Measurements from ENCODE around the gene PMVK.
"Not testable (repeated sequence)": the region's sequence is repeated elsewhere in the genome, so short reads cannot be mapped to it uniquely, and the experiment has no call there.

The PMVK gene

DNA sequence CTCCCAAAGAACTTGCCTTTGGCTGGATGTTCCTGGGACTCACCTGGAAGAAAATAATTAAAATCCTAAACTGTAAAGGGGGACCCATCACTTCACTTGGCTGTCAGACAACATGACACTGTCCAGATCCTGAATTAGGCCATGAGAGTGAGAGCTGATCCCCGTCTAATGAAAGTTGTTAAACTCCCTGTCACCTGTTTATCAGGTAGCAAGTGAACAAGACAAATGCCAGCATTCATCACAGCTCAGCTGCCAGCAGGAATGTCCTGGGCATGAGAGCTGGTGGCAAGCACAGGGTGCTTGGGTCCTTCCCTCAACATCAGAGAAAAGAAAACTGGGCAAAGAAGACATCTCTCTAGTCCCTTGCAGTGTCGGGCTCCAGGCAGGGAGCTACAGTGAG, 23.8 kb downstream of the PMVK start:
- no peak for DNase-seq (ENCODE audit: low read depth)

DNA sequence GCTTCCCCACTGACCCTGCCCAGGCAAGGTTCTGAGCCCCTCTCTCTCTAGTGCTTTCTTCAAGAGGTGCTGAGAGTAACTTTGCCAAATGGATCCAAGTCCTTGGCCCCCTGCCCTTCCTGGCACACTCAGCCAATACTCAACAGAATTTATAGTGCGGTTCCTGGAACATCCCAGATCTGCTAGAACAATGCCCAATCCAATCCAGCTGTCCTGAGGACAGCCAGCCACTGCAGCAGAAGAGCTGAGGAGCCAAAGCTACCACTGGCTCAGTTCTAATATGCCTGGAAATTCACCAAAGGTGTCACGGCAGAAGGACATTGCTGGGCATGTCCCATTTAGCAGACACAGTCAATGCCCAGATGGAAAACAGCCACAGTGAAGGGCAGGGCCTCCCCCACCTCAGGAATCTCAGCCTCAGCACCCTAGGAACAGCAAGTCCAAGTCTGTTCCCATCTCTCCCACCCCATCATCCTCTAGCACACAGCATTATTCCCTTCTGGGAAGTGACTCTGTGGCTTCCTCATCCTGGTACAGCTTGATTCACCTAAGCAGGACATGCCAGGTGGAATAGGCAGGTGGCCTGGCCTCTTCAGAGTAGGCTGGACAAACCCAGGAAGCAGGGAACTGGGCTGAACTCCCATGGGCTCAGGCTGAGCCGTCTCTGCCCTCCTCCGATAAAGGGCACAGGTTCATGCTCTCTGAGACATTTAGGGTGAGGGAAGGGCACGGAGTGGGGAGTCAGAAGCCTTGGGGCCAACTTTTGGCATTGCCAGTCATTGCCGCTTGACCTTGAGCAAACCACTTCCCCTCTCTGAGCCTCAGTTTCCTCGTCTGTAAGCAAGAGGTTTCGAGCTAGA, 24.6 kb downstream of the PMVK start:
- no peak for DNase-seq (ENCODE audit: low read depth)

DNA sequence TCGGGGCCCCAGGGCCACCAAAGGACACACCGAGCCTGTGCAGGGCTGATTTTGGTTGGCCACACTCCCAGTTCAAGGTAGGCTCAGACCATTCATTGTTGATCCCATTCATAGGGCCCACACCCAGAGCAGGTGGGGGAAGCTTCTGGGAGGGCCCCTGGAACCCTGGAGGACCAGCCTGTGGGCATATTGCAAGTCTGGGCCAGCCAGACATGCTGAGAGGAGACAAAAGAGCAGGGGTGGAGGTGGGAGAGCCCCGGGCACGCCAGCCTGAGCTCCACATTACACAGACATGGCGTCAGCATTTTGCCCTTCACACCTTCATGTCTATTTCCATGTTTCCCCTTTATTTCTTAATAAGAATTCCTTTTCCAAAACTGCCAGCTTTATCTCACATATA, 25.7 kb downstream of the PMVK start:
- DNase-seq (ENCODE audit: low read depth), result no peak

- no peak for DNase-seq (ENCODE audit: low read depth)
These were observed 27.6 kb downstream of the PMVK start for GRCh38 chr1:154908937-154909336.

DNA sequence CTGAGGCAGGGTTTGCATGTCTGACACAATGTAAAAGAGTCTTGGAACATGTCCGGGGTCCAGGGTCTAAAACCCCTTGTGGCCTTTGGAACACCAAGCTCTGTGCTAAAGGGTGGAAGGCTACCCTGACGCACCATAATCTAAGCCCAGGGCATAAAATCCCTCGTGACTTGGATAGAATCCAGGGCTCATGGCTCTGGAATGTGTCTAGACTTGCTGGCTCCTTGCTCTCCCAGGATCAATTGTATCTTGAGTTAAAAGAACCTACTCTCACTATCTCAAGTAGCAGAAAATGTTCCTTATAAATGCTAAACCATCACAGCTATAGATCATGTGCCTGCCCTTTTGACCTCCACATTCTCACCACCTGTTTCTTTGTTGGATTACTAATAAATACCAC, 28.4 kb downstream of the PMVK start:
- DNase-seq (ENCODE audit: low read depth), result not testable (repeated sequence)

DNA sequence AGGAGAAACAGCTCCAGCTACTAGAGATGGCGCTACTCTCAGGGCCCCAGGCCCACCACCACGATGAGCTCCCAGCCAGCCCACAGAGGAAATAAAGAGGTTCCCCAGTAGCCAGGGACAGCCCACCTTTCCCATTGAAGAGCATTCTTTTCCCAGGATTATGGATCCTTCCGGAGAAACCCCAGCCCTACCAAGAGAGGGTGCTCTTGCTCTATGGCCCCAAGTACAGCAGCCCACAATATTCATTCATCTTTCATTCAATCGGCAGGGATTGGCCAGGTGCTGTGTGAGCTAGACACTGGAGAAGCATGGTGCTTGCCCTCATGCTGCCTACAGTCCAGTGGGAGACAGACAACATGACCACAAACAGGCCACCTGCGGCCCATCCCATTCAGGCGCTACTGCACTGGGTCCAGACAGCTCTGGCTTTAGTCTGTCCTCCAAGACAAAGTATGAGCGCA, 29.9 kb downstream of the PMVK start:
- no peak for DNase-seq (ENCODE audit: low read depth)

DNA sequence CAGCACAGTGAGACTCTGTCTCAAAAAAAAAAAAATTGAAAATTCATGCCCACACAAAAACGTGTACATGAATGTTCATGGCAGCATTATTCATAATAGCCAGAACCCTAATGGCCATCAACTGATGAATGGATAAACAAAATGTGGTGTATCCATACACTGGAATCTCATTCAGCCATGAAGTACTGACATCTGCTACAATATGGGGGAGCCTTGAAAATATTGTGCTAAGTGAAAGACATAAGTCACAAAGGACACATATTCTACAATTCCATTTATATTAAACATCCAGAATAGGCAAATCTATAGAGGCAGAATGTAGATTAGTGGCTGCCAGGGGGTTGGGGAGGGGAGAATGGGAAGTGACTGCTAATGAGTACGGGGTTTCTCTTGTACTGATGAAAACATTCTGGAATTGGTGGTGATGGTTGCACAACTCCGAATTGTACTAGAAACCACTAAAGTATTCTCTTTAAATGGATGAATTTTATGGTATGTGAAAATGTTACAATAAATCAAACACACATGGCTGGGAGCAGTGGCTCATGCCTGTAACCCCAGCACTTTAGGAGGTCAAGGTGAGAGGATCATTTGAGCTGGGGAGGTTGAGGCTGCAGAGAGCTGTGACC, 33.5 kb downstream of the PMVK start:
- no peak for DNase-seq (ENCODE audit: low read depth)

DNA sequence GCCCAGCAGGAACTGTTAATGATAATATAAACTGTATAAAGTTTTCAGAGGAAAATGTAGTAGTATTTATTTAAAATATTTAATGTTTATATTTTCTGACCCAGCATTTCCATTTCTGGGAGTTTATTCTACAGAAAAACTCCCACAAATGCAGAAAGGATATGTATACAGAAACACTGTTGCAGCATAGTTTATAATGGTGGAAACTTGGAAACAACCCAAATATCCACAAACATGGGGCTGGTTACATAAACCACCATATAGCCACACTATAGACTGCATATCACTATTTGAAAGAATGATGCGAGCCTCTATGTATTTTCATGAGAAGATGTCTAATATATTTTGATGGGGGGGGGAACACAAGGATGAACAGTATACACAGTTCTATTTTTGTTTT, 34.9 kb downstream of the PMVK start:
- DNase-seq (ENCODE audit: low read depth), result no peak

DNA sequence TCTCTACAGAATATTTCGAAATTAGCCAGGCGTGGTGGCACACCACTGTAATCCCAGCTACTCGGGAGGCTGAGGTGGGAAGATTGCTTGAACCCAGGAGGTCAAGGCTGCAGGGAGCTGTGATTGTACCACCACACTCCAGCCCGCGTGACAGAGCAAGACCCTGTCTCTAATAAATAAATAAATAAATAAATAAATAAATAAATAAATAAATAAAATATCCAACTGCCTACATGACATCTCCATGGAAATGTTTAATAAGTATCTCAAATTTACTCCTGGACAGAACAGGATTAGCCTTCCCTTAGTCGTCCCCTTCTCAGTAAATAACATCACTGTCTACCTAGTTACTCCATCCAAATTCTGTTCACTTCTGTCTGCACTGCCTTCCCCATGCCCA, 37.5 kb downstream of the PMVK start:
- DNase-seq (ENCODE audit: low read depth), result no peak

DNA sequence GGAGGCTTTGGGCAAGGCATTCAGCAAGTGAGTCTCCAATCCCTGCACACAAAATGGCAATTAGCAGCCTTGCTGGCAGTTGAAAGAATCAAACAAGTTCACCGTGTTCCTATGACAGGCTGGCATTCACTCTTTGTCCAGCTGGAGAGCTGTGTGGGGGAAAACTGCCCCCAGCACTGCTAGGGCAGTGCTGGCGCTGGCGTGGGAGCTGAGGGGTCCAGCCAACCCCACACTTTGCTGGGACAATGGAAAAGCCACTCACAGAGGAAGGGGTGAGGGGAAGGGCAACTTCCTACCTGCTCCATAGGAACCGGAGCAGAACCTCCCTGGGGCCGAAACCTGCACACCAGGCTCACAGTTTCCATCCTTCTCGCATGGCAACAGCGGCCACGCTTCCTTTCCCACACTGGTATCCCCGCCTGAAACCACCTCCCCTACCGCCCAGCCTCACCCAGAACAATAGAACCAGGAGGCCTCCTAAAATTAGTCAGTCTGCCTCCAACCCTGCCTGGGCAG, 39.7 kb downstream of the PMVK start:
- no peak for DNase-seq (ENCODE audit: low read depth)

GRCh38 chr1:154895798-154896197, 40.7 kb downstream of the PMVK start:
- no peak for DNase-seq (ENCODE audit: low read depth)

- no peak for DNase-seq (ENCODE audit: low read depth)
These were observed 45.1 kb downstream of the PMVK start for GRCh38 chr1:154891452-154891851.

DNA sequence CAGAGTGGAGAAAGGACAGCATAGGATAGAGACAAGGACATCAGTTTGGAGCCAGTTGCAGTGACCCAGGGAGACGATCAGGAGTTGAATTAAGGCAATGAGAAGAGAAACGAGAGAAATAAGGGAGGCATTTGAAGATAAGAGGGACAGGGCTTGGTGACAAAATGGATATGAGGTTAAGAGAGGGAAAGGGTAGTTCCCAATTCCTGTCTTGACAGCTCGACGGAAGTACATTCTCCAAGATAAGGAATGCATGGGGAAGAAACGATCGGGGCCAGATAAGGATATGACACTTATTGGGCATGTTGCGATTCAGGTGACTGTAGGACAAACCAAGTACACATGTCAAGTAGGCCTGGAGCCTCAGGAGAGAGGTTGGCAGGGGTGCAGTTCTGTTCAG, 47.8 kb downstream of the PMVK start:
- DNase-seq (ENCODE audit: low read depth), result no peak

DNA sequence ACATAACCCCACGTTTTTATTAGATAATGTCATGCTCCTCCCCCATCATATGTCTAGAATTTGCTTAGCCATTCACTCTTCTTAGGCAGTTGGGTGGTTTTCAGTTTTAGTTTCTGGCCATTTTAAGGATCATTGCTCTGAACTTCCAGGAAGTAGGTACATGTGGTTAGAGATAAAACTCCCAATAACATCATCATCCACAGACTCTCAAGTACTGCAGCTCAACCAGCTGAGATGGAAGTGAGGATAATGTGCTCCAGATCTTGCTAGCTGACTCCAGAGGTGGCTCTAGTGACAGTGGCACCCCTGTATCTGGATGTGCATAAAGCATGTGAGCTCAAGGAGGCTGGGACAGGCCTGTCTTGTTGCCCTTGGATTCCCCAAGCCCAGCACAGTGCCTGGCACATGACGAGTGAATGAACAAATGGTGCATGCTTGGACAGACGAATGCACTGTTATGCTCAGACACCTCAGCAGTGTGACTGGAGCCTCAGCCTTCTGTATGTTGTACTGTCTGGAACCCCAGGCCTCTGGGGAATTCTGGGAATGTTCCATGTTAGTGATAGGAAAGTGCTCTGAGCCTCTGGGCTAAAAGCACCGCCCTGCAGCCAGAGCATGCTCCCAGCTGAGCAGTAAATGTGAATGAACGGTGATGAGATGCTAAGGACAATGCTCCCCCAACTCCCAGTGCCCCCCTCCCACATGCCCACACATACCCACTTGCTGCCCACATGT, 50.1 kb downstream of the PMVK start:
- DNase-seq (ENCODE audit: low read depth), result no peak

GRCh38 chr1:154884869-154885701, 51.4 kb downstream of the PMVK start:
- DNase-seq (ENCODE audit: low read depth), result no peak

DNA sequence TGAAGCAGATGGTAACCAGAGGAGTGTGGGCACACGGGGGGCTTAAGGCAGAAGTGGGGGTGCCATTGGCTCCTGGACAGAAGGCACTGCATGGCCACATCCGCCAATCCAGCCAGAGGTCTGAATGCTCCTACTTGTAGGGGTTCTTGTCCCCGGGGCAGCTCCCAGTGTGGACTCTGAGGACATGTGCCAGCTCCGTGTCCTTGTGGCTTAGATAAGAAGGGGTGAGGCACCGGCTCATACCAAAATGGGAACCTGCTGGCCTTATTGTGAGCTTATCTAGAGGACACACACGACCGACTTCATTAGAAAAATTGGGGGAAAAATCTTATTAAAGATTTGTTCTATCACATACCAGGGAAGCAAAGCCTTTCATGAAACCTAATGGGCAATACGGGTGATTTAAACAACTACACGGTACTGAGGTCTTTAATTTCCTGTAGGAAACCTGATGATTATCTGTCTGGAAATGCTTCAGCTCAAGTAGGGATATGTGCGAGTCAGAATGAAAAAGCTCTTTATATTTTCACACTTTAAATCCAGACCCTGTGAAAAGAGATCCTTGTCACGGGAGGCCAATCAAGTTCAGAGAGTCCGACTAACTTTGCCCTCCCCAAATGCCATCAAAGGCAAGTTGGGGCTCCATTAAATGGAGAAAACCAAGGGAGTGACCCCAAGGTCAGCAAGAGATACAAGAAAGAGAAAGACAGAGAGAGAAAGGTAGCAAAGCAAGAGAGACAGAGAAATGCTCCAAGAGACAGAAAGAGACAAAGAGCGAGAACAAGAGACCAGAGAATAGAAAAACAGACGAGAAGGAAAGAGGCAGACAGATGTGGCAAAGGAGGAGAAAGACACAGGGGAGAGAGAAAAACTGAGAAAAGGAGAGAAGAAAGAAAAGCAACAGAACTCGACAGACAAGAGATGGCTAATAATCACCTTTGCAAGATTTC, 52.3 kb downstream of the PMVK start:
- no peak for DNase-seq (ENCODE audit: low read depth)

- DNase-seq (ENCODE audit: low read depth), result no peak
These were observed 54.5 kb downstream of the PMVK start for GRCh38 chr1:154881820-154882535.

GRCh38 chr1:154880671-154881070, 55.8 kb downstream of the PMVK start:
- no peak for DNase-seq (ENCODE audit: low read depth)

DNA sequence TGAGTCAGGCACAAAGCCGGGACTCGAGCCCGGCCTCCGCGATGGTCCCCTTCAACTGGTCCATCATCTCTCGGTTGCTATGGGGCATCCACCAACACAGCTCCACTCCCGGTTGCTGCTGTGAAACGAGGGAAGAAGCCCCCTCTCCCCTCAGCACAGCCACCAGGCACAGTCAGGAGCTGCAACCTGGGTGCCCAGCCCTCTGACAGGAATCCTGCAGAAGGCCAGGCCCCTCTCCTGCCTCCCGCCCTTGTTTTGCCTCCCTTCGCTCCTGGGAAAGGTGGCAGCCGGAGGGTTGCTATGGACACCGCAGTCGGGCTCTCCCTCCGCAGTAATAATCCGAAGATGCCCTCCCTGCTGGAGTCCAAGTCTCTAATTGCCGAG, 57.5 kb downstream of the PMVK start:
- DNase-seq (ENCODE audit: low read depth), result no peak
